Raji (cell line): ENCODE data around the gene SYT9.

Experiments used
- POLR2A ChIP-seq: IDR thresholded peaks from 2 replicates; pipeline ENCODE4 v1.6.1; 2011; ENCODE audit warnings: low read depth, low read length, control low read depth; ENCODE audit not compliant: insufficient read depth

Gene SYT9

DNA sequence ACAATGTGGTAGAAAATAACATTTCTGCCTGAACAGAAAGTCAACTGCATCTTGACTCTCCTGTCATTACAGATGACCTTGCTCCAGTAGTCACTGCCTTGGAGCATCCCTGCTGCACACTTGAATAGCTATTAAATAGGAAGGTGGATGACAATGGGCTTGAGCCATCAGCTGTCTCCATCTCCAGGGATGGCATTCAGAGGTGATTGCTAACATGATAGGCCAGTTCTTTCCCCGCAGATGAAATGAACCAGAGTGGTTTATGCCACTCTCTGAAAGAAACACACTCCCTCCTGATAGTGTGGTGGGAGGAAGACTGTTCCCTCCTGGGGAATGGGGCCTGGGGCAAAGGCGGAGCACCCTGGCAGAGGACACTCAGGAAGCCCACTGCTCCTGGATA, 176.5 kb downstream of the SYT9 start:
- no peak for TF ChIP-seq POLR2A

DNA sequence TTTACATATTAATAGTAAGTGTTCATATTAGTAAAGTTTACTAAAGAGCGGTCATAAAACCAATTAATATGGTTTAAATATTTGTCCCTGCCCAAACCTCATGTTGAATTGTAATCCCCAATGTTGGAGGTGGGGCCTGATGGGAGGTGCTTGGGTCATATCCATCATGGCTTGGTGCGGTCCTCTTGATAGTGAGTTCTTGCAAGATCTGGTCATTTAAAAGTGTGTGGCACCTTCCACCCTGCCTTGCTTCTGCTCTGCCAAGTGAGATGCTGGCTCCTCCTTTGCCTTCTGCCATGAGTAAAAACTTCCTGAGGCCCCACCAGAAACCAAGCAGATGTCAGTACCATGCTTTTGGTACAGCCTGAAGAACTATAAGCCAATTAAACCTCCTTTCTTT, 178.8 kb downstream of the SYT9 start:
- TF ChIP-seq POLR2A, result no peak

DNA sequence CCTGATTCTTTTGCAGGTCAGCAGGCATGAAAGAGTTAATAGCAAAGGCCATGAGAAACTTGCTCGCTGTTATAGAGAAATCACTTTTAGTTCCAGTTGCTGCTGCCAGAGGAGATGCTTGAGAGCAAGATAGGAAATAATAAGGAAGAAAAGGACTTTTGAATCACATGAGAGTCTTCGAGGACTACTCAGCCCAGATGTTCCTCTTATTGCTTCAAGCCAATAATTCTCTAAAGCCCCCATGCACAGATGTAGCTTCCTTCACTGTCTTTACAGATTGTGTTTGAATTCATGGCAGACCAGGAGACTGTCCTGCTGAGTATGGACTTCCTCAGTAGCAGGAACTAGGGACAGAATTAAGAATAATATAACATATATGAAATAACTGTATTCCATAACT, 183.5 kb downstream of the SYT9 start:
- TF ChIP-seq POLR2A, result no peak

DNA sequence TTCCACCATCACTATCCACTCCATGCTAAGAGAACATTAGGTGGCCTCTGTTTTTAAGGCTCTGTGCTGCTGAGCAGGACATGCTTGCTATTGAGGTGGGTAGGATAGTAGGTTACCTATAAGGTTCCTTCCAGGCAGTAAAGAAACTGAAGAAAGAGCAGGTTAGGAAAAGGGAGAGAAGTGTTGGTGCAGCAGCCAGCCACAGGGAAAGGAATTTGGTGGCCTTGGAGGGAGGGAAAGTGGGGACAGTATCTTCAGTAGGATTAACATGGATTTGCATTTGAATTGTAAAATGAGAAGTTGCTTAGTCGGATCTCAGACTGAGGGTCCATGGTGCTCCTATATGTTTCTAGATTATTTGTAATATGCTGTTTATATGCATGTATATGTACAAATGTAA, 184.4 kb downstream of the SYT9 start:
- TF ChIP-seq POLR2A, result no peak

DNA sequence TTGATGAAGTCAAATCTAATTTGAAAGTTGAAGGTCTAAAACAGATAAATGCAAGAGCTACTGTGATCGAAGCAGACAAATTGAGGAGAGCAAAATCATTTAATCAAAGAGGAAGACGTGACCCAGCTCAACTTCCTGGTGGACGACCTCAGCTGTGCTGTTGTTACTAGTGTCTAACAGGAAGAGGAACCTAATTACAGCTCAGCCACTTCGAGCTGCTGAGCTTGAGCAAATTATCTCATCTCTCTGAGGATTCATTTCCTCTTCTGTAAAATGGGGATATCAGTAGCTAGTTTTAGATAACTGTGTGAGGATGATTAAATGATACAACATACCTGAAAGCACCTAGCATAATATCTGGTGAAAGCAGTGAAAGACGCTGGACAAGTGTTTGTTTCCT, 185.0 kb downstream of the SYT9 start:
- no peak for TF ChIP-seq POLR2A

DNA sequence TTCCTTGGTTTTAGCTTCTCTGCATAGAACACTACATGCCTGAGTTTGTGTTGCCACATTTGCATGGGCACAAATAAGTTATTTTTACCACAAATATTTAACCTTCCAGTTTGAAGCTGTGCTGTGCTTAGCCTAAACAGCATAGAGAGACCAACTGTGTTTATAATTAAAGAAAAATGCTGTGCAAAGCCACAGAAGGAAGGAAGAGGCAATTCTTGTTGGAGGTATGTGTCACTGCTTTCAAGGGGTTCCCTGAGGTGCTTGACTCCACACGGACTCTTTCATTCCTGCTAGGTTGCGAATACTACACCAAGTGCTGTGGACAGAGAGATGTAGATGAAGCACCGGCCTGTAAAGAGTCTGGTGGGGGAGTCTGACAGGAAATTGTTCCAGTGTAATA, 186.0 kb downstream of the SYT9 start:
- no peak for TF ChIP-seq POLR2A

DNA sequence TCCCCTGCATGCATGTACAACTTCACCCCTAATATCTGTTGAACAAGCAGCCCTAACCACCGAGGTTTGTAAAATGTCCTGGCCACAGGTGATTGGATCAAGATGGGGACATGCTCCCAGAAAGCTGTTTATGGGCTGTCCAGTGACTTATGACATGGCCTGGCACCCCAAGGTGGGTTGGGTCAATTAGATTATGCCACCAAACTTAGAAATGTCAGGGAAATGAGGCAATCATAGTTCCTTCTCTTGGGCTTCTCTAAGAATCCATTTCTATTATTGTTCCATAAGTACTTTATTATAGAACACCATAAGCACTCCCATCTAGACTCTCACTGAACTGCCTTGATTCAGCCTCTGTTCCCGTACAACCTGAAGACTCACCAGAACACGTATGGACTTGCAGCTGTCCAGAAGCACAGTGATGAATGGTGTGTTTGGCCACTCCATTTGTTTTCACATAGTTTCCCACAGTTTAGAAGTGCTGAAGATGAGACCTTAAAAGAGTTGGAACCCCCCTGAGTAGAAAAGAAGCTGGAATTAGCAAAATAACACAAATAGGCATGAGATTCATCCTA, 188.1 kb downstream of the SYT9 start:
- no peak for TF ChIP-seq POLR2A

DNA sequence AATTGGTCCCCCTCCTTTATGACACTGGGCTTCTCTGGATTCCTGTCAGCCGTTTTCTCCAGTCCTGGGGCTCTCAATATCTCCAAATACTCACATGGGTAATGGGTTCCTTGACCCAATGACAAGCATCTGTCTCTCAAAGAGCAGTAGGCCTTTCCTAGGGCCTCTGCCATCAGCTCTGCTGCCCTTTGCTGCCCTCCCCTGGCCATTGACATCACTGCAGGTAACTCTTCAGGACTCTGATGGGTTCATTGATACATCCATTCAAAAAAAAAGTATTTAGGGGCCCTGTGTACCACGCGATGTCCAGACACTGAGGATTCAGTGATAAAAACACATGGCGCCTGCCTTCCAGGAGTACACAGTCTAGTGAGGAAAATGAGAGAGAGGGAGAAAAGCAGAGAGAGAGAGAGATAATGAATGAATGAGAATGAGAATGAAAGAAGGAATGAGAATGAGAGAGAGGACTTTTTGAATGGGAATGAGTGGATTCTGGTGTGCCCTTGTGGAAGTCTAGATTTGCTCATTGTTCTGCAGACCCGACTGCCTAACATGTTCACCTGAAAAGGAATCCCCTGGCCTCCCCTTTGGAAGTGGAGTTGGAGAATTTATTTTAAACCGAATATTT, 191.0 kb downstream of the SYT9 start:
- no peak for TF ChIP-seq POLR2A

DNA sequence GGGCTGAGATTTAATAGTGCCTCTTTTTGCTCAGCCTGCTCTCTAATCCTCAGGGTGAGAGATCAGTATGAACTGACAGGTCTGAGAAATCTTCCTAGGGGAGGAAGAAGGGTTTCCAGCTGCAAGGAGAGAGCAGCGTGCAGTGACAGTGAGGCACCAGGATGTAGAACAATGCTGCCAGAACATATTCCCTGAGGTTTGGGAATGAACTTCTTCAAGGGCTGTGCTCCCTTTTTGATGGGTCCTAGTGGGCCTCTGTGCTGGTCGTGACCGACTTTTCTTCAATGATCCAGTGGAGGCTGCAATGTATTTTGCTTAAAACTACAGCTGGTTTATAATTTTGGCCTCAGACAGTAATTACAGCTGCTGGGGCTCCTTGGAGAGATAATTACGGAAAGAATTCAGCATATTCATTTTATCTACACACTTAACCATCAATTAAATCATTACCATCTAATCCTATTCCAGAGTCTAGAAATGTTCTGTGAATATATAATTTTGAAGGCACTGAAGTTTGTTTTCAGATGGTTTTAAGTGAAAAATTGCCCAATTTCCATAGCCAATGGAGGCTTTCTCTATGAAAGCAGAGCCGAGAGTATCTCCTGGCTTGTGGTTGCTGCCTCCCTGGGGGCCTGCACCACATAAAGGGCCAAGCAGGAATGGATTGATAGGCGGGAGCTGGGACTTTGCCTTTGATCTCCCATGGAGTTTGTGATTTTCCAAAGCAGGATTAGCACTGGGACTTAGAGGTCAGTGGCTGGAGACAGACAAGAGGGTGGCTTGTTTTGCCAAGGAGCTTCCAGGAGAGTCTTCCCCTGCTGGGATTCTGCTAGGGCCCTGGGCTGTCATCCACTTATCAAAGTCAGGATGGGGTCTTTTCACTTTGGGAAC, 192.6 kb downstream of the SYT9 start:
- no peak for TF ChIP-seq POLR2A

DNA sequence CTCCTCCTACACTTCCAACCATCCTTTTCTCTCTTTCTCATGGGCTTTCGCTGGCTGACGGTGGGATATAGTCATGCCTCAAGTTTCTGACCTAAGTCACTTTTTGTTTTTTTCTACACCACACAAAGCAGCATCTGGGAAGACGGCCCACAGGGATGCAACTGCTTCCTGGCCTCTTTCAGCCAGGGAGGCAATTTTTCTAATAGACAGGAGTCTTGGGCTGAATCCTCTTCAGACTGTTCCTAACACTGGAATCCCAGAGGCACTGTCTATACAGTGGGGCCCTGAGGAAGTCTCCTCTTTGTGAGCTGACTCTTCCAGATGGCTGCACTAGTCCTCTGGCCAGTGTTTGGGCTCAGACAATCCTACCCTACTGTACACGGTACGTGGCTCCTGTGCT, 193.9 kb downstream of the SYT9 start:
- TF ChIP-seq POLR2A, result no peak

DNA sequence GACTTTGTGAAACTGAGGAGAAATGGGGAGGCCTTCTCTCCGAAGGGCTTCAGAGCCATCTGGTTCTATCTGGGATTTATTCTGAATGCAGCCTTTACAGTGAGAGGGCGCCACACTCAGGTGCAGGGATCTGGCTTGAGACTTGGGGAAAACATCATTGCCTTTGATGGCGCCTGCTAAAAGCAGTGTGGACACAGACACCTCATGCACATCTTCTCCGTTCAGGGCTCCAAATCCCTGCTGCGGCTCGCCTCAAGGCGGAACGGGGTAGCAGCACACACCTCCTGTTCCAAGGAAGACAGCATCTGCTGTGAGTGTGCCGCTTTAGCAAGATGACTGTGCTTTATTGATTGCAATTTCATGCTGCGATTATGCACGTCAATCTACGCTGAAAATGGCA, 196.5 kb downstream of the SYT9 start:
- TF ChIP-seq POLR2A, result no peak

DNA sequence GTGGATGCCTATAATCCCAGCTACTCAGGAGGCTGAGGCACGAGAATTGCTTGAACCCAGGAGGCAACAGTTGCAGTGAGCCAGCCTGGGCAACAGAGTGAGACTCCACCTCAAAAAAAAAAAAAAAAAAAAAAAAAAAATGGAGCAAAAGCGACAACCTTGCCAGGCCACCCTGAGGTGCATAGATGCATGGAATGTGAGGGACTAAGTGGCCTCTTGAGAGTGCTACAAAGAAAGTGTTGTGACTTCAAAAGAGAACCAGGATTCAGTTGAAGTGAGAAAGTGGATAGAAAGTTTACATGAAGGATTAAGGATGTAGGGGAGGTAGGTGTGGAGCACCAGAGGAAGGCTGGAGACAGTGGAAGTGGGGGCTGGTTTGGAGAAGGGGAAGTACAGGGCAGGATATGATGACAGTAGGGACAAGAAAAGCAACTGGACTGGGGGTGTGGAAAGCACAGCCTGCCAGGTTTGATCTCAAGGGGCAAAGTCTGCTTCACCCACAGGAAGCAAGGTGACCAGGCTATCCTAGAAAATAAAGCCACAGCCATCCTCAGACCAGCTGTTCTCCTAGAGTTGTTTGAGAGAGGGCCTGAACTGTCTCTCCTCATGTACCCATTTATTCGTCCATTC, 197.6 kb downstream of the SYT9 start:
- TF ChIP-seq POLR2A, result no peak

DNA sequence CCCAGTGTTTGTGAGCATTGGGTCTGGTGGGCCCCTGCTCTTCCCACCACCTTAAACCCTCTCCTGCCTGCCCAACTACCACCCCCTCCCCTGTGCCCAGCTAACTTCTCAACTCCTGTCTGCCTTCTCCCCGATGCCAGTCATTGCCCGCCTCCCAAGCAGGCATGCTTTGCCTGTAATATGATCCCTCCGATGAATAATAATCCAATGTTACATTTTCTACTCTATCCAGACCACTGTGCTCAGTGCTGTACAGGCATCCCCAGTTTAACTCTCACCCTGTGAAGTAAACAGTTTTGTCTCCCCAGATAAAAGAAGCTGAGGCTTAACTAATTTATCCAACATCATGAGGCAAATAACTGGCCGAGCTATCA, 198.1 kb downstream of the SYT9 start:
- TF ChIP-seq POLR2A, result no peak

DNA sequence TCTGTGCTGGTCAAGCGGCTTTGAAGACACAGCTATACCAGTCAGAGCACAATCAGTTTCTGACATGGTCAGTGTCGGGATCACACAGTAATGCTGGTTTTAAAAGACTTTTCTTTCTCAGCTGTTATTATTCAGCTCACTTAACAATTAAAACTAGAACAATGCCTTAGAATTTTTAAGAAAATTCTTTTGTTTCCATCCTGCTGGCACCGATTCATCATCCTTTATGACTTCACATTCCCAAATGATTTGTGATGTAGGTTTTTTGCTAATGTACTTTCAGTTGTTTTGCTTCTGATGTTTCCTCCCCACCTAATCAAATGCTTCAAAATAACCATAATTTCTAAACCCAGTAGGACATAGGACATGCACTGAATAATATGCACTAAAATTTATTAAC, 199.1 kb downstream of the SYT9 start:
- TF ChIP-seq POLR2A, result no peak

DNA sequence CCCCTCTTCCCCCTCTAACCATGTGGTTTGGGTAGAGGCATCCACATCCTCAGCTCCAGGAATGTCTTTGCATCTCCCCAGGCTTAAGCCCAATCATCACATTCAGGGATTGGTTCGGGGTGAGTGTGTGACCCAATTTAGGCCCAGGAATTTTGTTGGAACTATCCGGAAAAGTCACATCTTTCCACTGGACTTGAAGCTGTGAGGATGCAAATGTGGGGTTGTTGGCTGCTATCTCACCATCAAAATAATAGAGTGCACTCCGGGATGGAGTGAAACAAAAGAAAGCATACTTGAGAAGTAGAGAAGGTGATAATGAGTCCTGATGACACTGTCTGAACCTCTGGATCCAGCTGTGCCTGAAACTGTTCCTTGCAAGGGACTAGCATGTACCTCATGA, 199.8 kb downstream of the SYT9 start:
- no peak for TF ChIP-seq POLR2A
